Activated CD4-positive, alpha-beta memory T cell treated with anti-CD3 and anti-CD28 coated beads for 36 hours (primary cell): ENCODE results near the gene RRBP1. TPM values are rescaled to one million over a fixed set of nuclear protein-coding genes. Genes with fewer than 3 reads are reported as not detected.

Experiments
- CTCF ChIA-PET: fragments of 350-600 bp; sonication (Branson Sonifier 250); formaldehyde crosslinking; loops from one replicate; lab custom pipeline; 2021; ENCODE audit warnings: antibody characterized with exemption, inconsistent platforms; lab: Charles Lee
- POLR2A ChIA-PET: fragments of 350-600 bp; sonication (Branson Sonifier 250); formaldehyde crosslinking; loops from one replicate; lab custom pipeline; 2021; ENCODE audit warnings: antibody characterized with exemption; lab: Charles Lee
- DNase-seq: peaks from one replicate; pipeline ENCODE4 v3.0.0-alpha.2; 2020
- H3K27ac Mint-ChIP-seq: one replicate; pipeline ENCODE4 v1.8.0; 2021; ENCODE audit warnings: mixed read lengths
- H3K27me3 Mint-ChIP-seq: one replicate; pipeline ENCODE4 v1.8.0; 2021; ENCODE audit warnings: mixed read lengths
- H3K36me3 Mint-ChIP-seq: one replicate; pipeline ENCODE4 v1.8.0; 2021; ENCODE audit warnings: mixed read lengths
- H3K4me1 Mint-ChIP-seq: one replicate; pipeline ENCODE4 v1.8.0; 2021; ENCODE audit warnings: low read depth, mixed read lengths
- H3K4me3 Mint-ChIP-seq: one replicate; pipeline ENCODE4 v1.8.0; 2021; ENCODE audit warnings: mild to moderate bottlenecking, mixed read lengths
- H3K9me3 Mint-ChIP-seq: one replicate; pipeline ENCODE4 v1.8.0; 2021; ENCODE audit warnings: mixed read lengths
- intact Hi-C: fragments of 100-400 bp; cut with micrococcal nuclease; formaldehyde crosslinking; loops from one replicate; pipeline ENCODE4 v1.15.1; 2023
- total RNA-seq, 2 experiments: library from RNA; stranded (reverse); gene quantifications; one replicate each; pipeline ENCODE4 v1.2.3, GENCODE V29; 2021

The RRBP1 gene
- total RNA-seq, 2 experiments from 2014 or later, result 29.6 to 32.0 TPM

GRCh38 chr20:17721802-17722486 is 39.9 kb upstream of the RRBP1 start:
- Mint-ChIP-seq H3K36me3 (no peaks in the 10 kb centered on the region), H3K4me3 (no peak overlapping the region), H3K4me1 (no peaks in the 10 kb centered on the region), H3K27ac (no peak overlapping the region), H3K27me3 (peaks cover 15% of the 10 kb centered on the region), H3K9me3 (no peaks in the 10 kb centered on the region)
- CTCF ChIA-PET, result no interaction called here
- no peak for DNase-seq
- POLR2A ChIA-PET, result no interaction called here
- intact Hi-C loops, result no loop called here

- DNase-seq, result no peak
- Mint-ChIP-seq H3K27ac (no peak overlapping the region), H3K4me3 (no peak overlapping the region), H3K27me3 (peaks cover 15% of the 10 kb centered on the region), H3K4me1 (no peaks in the 10 kb centered on the region), H3K36me3 (no peaks in the 10 kb centered on the region), H3K9me3 (no peaks in the 10 kb centered on the region)
- intact Hi-C loops, result no loop called here
- ChIA-PET CTCF (interaction anchor here (0.6 kb wide), 1 partner anchor 211 kb away, joined by 6 read pairs; no protein-coding TSS in a partner anchor), POLR2A (no interaction called here)
Observed at GRCh38 chr20:17720755-17721154, 38.7 kb upstream of the RRBP1 start.

GRCh38 chr20:17716331-17716730 is 34.3 kb upstream of the RRBP1 start:
- ChIA-PET CTCF (no interaction called here), POLR2A (no interaction called here)
- intact Hi-C loops, result no loop called here
- H3K9me3 Mint-ChIP-seq, result no peaks in the 10 kb centered on the region
- no peak overlapping the region for H3K4me3 Mint-ChIP-seq
- no peaks in the 10 kb centered on the region for H3K27me3 Mint-ChIP-seq
- H3K36me3 Mint-ChIP-seq, result no peaks in the 10 kb centered on the region
- no peak for DNase-seq
- no peak overlapping the region for H3K27ac Mint-ChIP-seq
- no peaks in the 10 kb centered on the region for H3K4me1 Mint-ChIP-seq

- H3K36me3 Mint-ChIP-seq, result no peaks in the 10 kb centered on the region
- H3K9me3 Mint-ChIP-seq, result no peaks in the 10 kb centered on the region
- ChIA-PET CTCF (interaction anchor here (0.6 kb wide), 1 partner anchor 195 kb away, joined by 3 read pairs; no protein-coding TSS in a partner anchor), POLR2A (no interaction called here)
- H3K4me3 Mint-ChIP-seq, result no peak overlapping the region
- no peak for DNase-seq
- H3K27me3 Mint-ChIP-seq, result no peaks in the 10 kb centered on the region
- intact Hi-C loops, result no loop called here
- H3K4me1 Mint-ChIP-seq, result no peaks in the 10 kb centered on the region
- H3K27ac Mint-ChIP-seq, result no peak overlapping the region
Observed at GRCh38 chr20:17715075-17715474, 33.0 kb upstream of the RRBP1 start.

GRCh38 chr20:17714597-17714996 is 32.6 kb upstream of the RRBP1 start:
- POLR2A ChIA-PET, result no interaction called here
- CTCF ChIA-PET, result interaction anchor here (0.6 kb wide), 1 partner anchor 196 kb away, joined by 3 read pairs; no protein-coding TSS in a partner anchor
- no peaks in the 10 kb centered on the region for H3K27me3 Mint-ChIP-seq

GRCh38 chr20:17712708-17713107 is 30.7 kb upstream of the RRBP1 start:
- Mint-ChIP-seq H3K27me3 (no peaks in the 10 kb centered on the region), H3K36me3 (no peaks in the 10 kb centered on the region), H3K9me3 (no peaks in the 10 kb centered on the region), H3K4me1 (no peaks in the 10 kb centered on the region), H3K4me3 (no peak overlapping the region), H3K27ac (no peak overlapping the region)
- intact Hi-C loops, result no loop called here
- no peak for DNase-seq
- POLR2A ChIA-PET, result no interaction called here
- CTCF ChIA-PET, result interaction anchor here (1.6 kb wide), 1 partner anchor 30 kb away, joined by 9 read pairs; the partner anchor contains the start of gene RRBP1

More at GRCh38 chr20:17714597-17714996, 32.6 kb upstream of the RRBP1 start:
- intact Hi-C loops, result no loop called here
- Mint-ChIP-seq H3K9me3 (no peaks in the 10 kb centered on the region), H3K27ac (no peak overlapping the region), H3K36me3 (no peaks in the 10 kb centered on the region), H3K4me3 (no peak overlapping the region), H3K4me1 (no peaks in the 10 kb centered on the region)
- DNase-seq, result no peak

- ChIA-PET CTCF (no interaction called here), POLR2A (no interaction called here)
- intact Hi-C loops, result no loop called here
- Mint-ChIP-seq H3K9me3 (no peaks in the 10 kb centered on the region), H3K27me3 (no peaks in the 10 kb centered on the region), H3K4me3 (no peak overlapping the region), H3K27ac (no peak overlapping the region), H3K4me1 (no peaks in the 10 kb centered on the region), H3K36me3 (no peaks in the 10 kb centered on the region)
- no peak for DNase-seq
Observed at GRCh38 chr20:17712201-17712600, 30.2 kb upstream of the RRBP1 start.

- POLR2A ChIA-PET, result no interaction called here
- Mint-ChIP-seq H3K9me3 (no peaks in the 10 kb centered on the region), H3K4me1 (no peaks in the 10 kb centered on the region), H3K27ac (no peak overlapping the region), H3K4me3 (no peak overlapping the region), H3K36me3 (no peaks in the 10 kb centered on the region), H3K27me3 (no peaks in the 10 kb centered on the region)
- no peak for DNase-seq
- CTCF ChIA-PET, result no interaction called here
- intact Hi-C loops, result no loop called here
Observed at GRCh38 chr20:17711267-17711627, 29.2 kb upstream of the RRBP1 start.

GRCh38 chr20:17710379-17711266 is 28.6 kb upstream of the RRBP1 start:
- no peaks in the 10 kb centered on the region for H3K36me3 Mint-ChIP-seq
- H3K27ac Mint-ChIP-seq, result no peak overlapping the region
- no peaks in the 10 kb centered on the region for H3K4me1 Mint-ChIP-seq
- CTCF ChIA-PET, result interaction anchor here (0.6 kb wide), 1 partner anchor 136 kb away, joined by 5 read pairs; no protein-coding TSS in a partner anchor
- DNase-seq, result no peak
- intact Hi-C loops, result no loop called here
- POLR2A ChIA-PET, result no interaction called here
- no peaks in the 10 kb centered on the region for H3K27me3 Mint-ChIP-seq
- no peaks in the 10 kb centered on the region for H3K9me3 Mint-ChIP-seq
- H3K4me3 Mint-ChIP-seq, result no peak overlapping the region

- no peaks in the 10 kb centered on the region for H3K36me3 Mint-ChIP-seq
- no peaks in the 10 kb centered on the region for H3K9me3 Mint-ChIP-seq
- no peak overlapping the region for H3K27ac Mint-ChIP-seq
- ChIA-PET CTCF (interaction anchor here (0.6 kb wide), 1 partner anchor 135 kb away, joined by 5 read pairs; no protein-coding TSS in a partner anchor), POLR2A (no interaction called here)
- no peaks in the 10 kb centered on the region for H3K27me3 Mint-ChIP-seq
- no peaks in the 10 kb centered on the region for H3K4me1 Mint-ChIP-seq
- intact Hi-C loops, result no loop called here
- no peak overlapping the region for H3K4me3 Mint-ChIP-seq
- DNase-seq, result no peak
Observed at GRCh38 chr20:17709361-17710293, 27.6 kb upstream of the RRBP1 start.

- H3K36me3 Mint-ChIP-seq, result no peaks in the 10 kb centered on the region
- no peaks in the 10 kb centered on the region for H3K27me3 Mint-ChIP-seq
- no peaks in the 10 kb centered on the region for H3K9me3 Mint-ChIP-seq
- H3K27ac Mint-ChIP-seq, result no peak overlapping the region
- H3K4me3 Mint-ChIP-seq, result no peak overlapping the region
- POLR2A ChIA-PET, result no interaction called here
- no peaks in the 10 kb centered on the region for H3K4me1 Mint-ChIP-seq
- no peak for DNase-seq
- CTCF ChIA-PET, result no interaction called here
- intact Hi-C loops, result no loop called here
Observed at GRCh38 chr20:17708675-17709360, 26.8 kb upstream of the RRBP1 start.
